Liver (tissue), 9 donors: ENCODE data around the gene C1QTNF12. TPM values are rescaled to one million over a fixed set of nuclear protein-coding genes. Genes with fewer than 3 reads are reported as not detected.
A peak's percentile ranks its signal among the peaks of the same experiment; 100 is the strongest.

ENCODE experiments used
- DNase-seq: peaks from one replicate; pipeline ENCODE4 v3.0.0-alpha.2; 2017; ENCODE audit warnings: low spot score
- H3K27ac ChIP-seq, 2 donors: one replicate each; pipeline ENCODE4 v1.7.0; 2013; ENCODE audit warnings: inconsistent platforms in 2 of 2, low read length in 2 of 2, control low read depth in 1 of 2, low read depth in 1 of 2, mild to moderate bottlenecking in 1 of 2
- H3K27me3 ChIP-seq, 4 donors: one replicate each; pipeline versions ENCODE4 v1.6.1 to v1.7.0; 2013; ENCODE audit warnings: low read length in 3 of 4, inconsistent platforms in 1 of 4, mild to moderate bottlenecking in 1 of 4, moderate library complexity in 1 of 4; ENCODE audit not compliant: control insufficient read depth in 4 of 4, insufficient read depth in 4 of 4
- H3K36me3 ChIP-seq, 4 donors: one replicate each; pipeline versions ENCODE4 v1.6.1 to v1.7.0; 2013; ENCODE audit warnings: low read length in 3 of 4, mild to moderate bottlenecking in 3 of 4, low read depth in 1 of 4, moderate library complexity in 1 of 4; ENCODE audit not compliant: control insufficient read depth in 4 of 4, insufficient read depth in 3 of 4
- H3K4me1 ChIP-seq, 4 donors: one replicate each; pipeline versions ENCODE4 v1.6.1 to v1.7.0; 2013; ENCODE audit warnings: low read length in 3 of 4, mild to moderate bottlenecking in 3 of 4, moderate library complexity in 1 of 4; ENCODE audit not compliant: control insufficient read depth in 4 of 4, insufficient read depth in 4 of 4
- H3K4me3 ChIP-seq, 3 donors: one replicate each; pipeline versions ENCODE4 v1.6.1 to v1.7.0; 2013; ENCODE audit warnings: low read length in 3 of 3, control low read depth in 1 of 3, low read depth in 1 of 3, mild to moderate bottlenecking in 1 of 3
- H3K9ac ChIP-seq, 2 donors: one replicate each; pipeline ENCODE4 v1.7.0; 2013; ENCODE audit warnings: low read length in 2 of 2, mild to moderate bottlenecking in 2 of 2, moderate library complexity in 2 of 2, control low read depth in 1 of 2, low read depth in 1 of 2
- H3K9me3 ChIP-seq, 4 donors: one replicate each; pipeline versions ENCODE4 v1.6.1 to v1.7.0; 2013; ENCODE audit warnings: low read length in 3 of 4; ENCODE audit not compliant: control insufficient read depth in 4 of 4
- ATF3 ChIP-seq: IDR thresholded peaks from 2 replicates; pipeline ENCODE4 v1.6.1; 2016; ENCODE audit warnings: antibody characterized with exemption
- CTCF ChIP-seq: fragments of 150-350 bp; IDR thresholded peaks from 2 replicates; pipeline ENCODE4 v1.5.1; 2017; ENCODE audit warnings: improper control_type of control experiment, low read depth, low read length; ENCODE audit not compliant: missing input control
- EGR1 ChIP-seq, 2 donors: IDR thresholded peaks; 2 replicates each; pipeline ENCODE4 v1.6.1; 2016 to 2018; ENCODE audit warnings: antibody characterized with exemption in 2 of 2, low read depth in 2 of 2
- FOXA1 ChIP-seq: IDR thresholded peaks from 2 replicates; pipeline ENCODE4 v1.6.1; 2016; ENCODE audit warnings: antibody characterized with exemption
- GABPA ChIP-seq, 2 donors: IDR thresholded peaks in 1 of 2; conservative IDR thresholded peaks in 1 of 2; 2 replicates each; pipeline ENCODE4 v1.6.1; 2016; ENCODE audit warnings: antibody characterized with exemption in 2 of 2, mild to moderate bottlenecking in 1 of 2, moderate library complexity in 1 of 2
- HNF4A ChIP-seq, 2 donors: conservative IDR thresholded peaks; 2 replicates each; pipeline ENCODE4 v1.6.1; 2016; ENCODE audit warnings: antibody characterized with exemption in 2 of 2, mild to moderate bottlenecking in 2 of 2
- JUND ChIP-seq, 2 donors: IDR thresholded peaks; 2 replicates each; pipeline ENCODE4 v1.6.1; 2016; ENCODE audit warnings: antibody characterized with exemption in 2 of 2
- NR2F2 ChIP-seq: IDR thresholded peaks from 2 replicates; pipeline ENCODE4 v1.6.1; 2016; ENCODE audit warnings: antibody characterized with exemption
- RAD21 ChIP-seq, 2 donors: IDR thresholded peaks; 2 replicates each; pipeline ENCODE4 v1.6.1; 2016; ENCODE audit warnings: antibody characterized with exemption in 2 of 2, mild to moderate bottlenecking in 2 of 2
- REST ChIP-seq: IDR thresholded peaks from 2 replicates; pipeline ENCODE4 v1.6.1; 2016; ENCODE audit warnings: antibody characterized with exemption, mild to moderate bottlenecking
- RXRA ChIP-seq, 2 donors: IDR thresholded peaks; 2 replicates each; pipeline ENCODE4 v1.6.1; 2017 to 2018; ENCODE audit warnings: antibody characterized with exemption in 2 of 2, mild to moderate bottlenecking in 1 of 2
- SP1 ChIP-seq: IDR thresholded peaks from 2 replicates; pipeline ENCODE4 v1.6.1; 2018; ENCODE audit warnings: antibody characterized with exemption, mild to moderate bottlenecking
- YY1 ChIP-seq: IDR thresholded peaks from 2 replicates; pipeline ENCODE4 v1.6.1; 2016; ENCODE audit warnings: antibody characterized with exemption, mild to moderate bottlenecking
- ZBTB33 ChIP-seq: IDR thresholded peaks from 2 replicates; pipeline ENCODE4 v1.6.1; 2016; ENCODE audit warnings: antibody characterized with exemption
- WGBS: extraction: QIAGEN DNeasy Blood & Tissue Kit; methylation state at CpG from one replicate; pipeline ENCODE4 v1.1.7; 2013; 5-methylcytosine and 5-hydroxymethylcytosine counted together
- polyA plus RNA-seq, 2 donors: library from polyadenylated mRNA; stranded (reverse) in 1 of 2; unstranded in 1 of 2; fragments of 200-250 nt in 1 of 2; fragments of >200 nt in 1 of 2; fragmentation: Nextera tagmentation in 1 of 2; extraction: Ambion mirVana in 1 of 2; gene quantifications; one replicate each; pipeline versions ENCODE4 v1.2.1 to v1.2.3, GENCODE V29; 2013 to 2015
- total RNA-seq, 2 donors: library from RNA; depleted of rRNA; stranded (reverse); fragments of >200 nt; gene quantifications; one replicate each; pipeline ENCODE4 v1.2.3, GENCODE V29; 2014
- donor health status: healthy.
- donor health status: healthy.
- donor health status: healthy.
- donor health status: healthy.
- donor health status: healthy.

The C1QTNF12 gene
- total and polyA plus RNA-seq, 4 donors, result 0.39 to 0.40 TPM; not detected in 2

GRCh38 chr1:1281533-1282321 lies 35.2 kb upstream of the C1QTNF12 start:
- Histone ChIP-seq H3K4me1 (peaks cover 9 to 19% (median 16%) of the 10 kb centered on the region in 4 donors), H3K4me3 (no peak overlapping the region), H3K36me3 (no peaks in the 10 kb centered on the region), H3K9ac (no peak overlapping the region), H3K9me3 (no peaks in the 10 kb centered on the region), H3K27me3 (no peaks in the 10 kb centered on the region), H3K27ac (peak overlapping the region; percentile 38 to 71)
- TF ChIP-seq SP1, result peak; percentile 85
- no peak for TF ChIP-seq YY1
- no peak for TF ChIP-seq NR2F2
- no peak for TF ChIP-seq RAD21 (IDR thresholded peaks at IDR 0.05)
- no peak for TF ChIP-seq ATF3
- peak; percentile 88 to 94 for TF ChIP-seq HNF4A (conservative IDR thresholded peaks at IDR 0.05)
- no peak for TF ChIP-seq REST
- TF ChIP-seq GABPA (IDR thresholded peaks at IDR 0.05 in 1 of 2, conservative IDR thresholded peaks at IDR 0.05 in 1 of 2), result peak in 1 of 2 donors; percentile 63
- peak; percentile 64 to 75 for TF ChIP-seq RXRA (IDR thresholded peaks at IDR 0.05)
- DNase-seq, result peak; percentile 74
- WGBS, result 24% methylated on average over 26 of the region's 26 CpGs

- H3K9ac ChIP-seq, result no peak overlapping the region
- no peaks in the 10 kb centered on the region for H3K36me3 ChIP-seq
- H3K4me3 ChIP-seq, result no peak overlapping the region
- no peak for DNase-seq
- H3K4me1 ChIP-seq, result peaks cover 9 to 19% (median 16%) of the 10 kb centered on the region in 4 donors
- WGBS, result 80% methylated on average over 21 of the region's 21 CpGs
- TF ChIP-seq JUND (IDR thresholded peaks at IDR 0.05) (no peak), ATF3 (no peak), HNF4A (conservative IDR thresholded peaks at IDR 0.05) (no peak), FOXA1 (no peak), NR2F2 (no peak), RAD21 (IDR thresholded peaks at IDR 0.05) (no peak)
- H3K27ac ChIP-seq, result peak overlapping the region; percentile 38 to 71
- H3K27me3 ChIP-seq, result no peaks in the 10 kb centered on the region
- H3K9me3 ChIP-seq, result no peaks in the 10 kb centered on the region
These were observed 34.4 kb upstream of the C1QTNF12 start for GRCh38 chr1:1280782-1281481.

GRCh38 chr1:1279028-1279427 lies 32.5 kb upstream of the C1QTNF12 start:
- DNase-seq, result no peak
- Histone ChIP-seq H3K27me3 (no peaks in the 10 kb centered on the region), H3K9me3 (no peaks in the 10 kb centered on the region), H3K4me3 (no peak overlapping the region), H3K36me3 (no peaks in the 10 kb centered on the region), H3K4me1 (peaks cover 12 to 33% (median 22%) of the 10 kb centered on the region in 4 donors), H3K27ac (no peak overlapping the region), H3K9ac (no peak overlapping the region)
- 97% methylated on average over 16 of the region's 17 CpGs for WGBS
- TF ChIP-seq EGR1 (IDR thresholded peaks at IDR 0.05; ENCODE audit: low read depth in 2 of 2) (no peak), RAD21 (IDR thresholded peaks at IDR 0.05) (no peak), CTCF (no peak), HNF4A (conservative IDR thresholded peaks at IDR 0.05) (no peak), ZBTB33 (no peak), FOXA1 (no peak)
